Breast epithelium (tissue), 4 donors: ENCODE measurements around the gene CATSPERZ. TPM values are rescaled to one million over a fixed set of nuclear protein-coding genes. Genes with fewer than 3 reads are reported as not detected.
A peak's percentile ranks its signal among the peaks of the same experiment; 100 is the strongest.

ENCODE experiments used
- DNase-seq, 2 donors: peaks; one replicate each; pipeline ENCODE4 v3.0.0-alpha.2; 2019; ENCODE audit warnings: low spot score in 2 of 2
- H3K27ac ChIP-seq, 2 donors: fragments of 200-600 bp; sonication (generic) in 1 of 2; one replicate each; pipeline ENCODE4 v1.5.1; 2016 to 2019; ENCODE audit warnings: mild to moderate bottlenecking in 1 of 2
- H3K27me3 ChIP-seq, 2 donors: fragments of 200-600 bp; sonication (generic) in 1 of 2; one replicate each; pipeline versions ENCODE4 v1.5.1 to v1.6.0; 2017 to 2019; ENCODE audit warnings: control low read depth in 1 of 2, mild to moderate bottlenecking in 1 of 2
- H3K36me3 ChIP-seq: fragments of 200-600 bp; one replicate; pipeline ENCODE4 v1.5.1; 2019
- H3K4me1 ChIP-seq, 2 donors: fragments of 200-600 bp; sonication (generic); one replicate each; pipeline ENCODE4 v1.5.1; 2016 to 2019; ENCODE audit warnings: control low read depth in 1 of 2
- H3K4me3 ChIP-seq, 3 donors: fragments of 200-600 bp; sonication (generic); 1 replicate in 2 of 3; 2 replicates in 1 of 3; pipeline ENCODE4 v1.5.1; 2016 to 2019; ENCODE audit warnings: mild to moderate bottlenecking in 3 of 3, moderate library complexity in 2 of 3
- H3K9me3 ChIP-seq, 2 donors: fragments of 200-600 bp; sonication (generic) in 1 of 2; one replicate each; pipeline ENCODE4 v1.5.1; 2016 to 2019; ENCODE audit warnings: control low read depth in 1 of 2
- CTCF ChIP-seq, 3 donors: fragments of 450-650 bp; IDR thresholded peaks; one replicate each; pipeline ENCODE4 v1.5.1; 2016 to 2017; ENCODE audit warnings: antibody characterized with exemption in 3 of 3, mild to moderate bottlenecking in 3 of 3, moderate library complexity in 3 of 3
- POLR2A ChIP-seq: fragments of 450-650 bp; IDR thresholded peaks from one replicate; pipeline ENCODE4 v1.6.1; 2016; ENCODE audit warnings: antibody characterized with exemption, mild to moderate bottlenecking, moderate library complexity
- POLR2AphosphoS5 ChIP-seq, 3 donors: sonication (generic); formaldehyde crosslinking; IDR thresholded peaks; one replicate each; pipeline ENCODE4 v1.6.1; 2017; ENCODE audit warnings: antibody characterized with exemption in 3 of 3
- intact Hi-C: fragments of 100-400 bp; cut with DNase I; formaldehyde crosslinking; loops from one replicate; pipeline ENCODE4 v1.15.1; 2023; ENCODE audit warnings: low total_unique reads
- total RNA-seq, 3 donors: library from RNA; depleted of rRNA; stranded (reverse); fragments of >200 nt; gene quantifications; one replicate each; pipeline ENCODE4 v1.1.0, GENCODE V29; 2016

CATSPERZ gene
- total RNA-seq, 3 donors from 2014 or later: 1.8 TPM; not detected in 2

GRCh38 chr11:64275031-64275800, 24.9 kb upstream of the CATSPERZ start:
- intact Hi-C loops: loop anchor here (10.0 kb wide), 1 partner anchor 2000 kb away; the partner anchor contains the start of gene SCGB2A2
- Histone ChIP-seq H3K4me3 (no peak overlapping the region), H3K9me3 (no peaks in the 10 kb centered on the region), H3K27ac (no peak overlapping the region), H3K27me3 (no peaks in the 10 kb centered on the region), H3K36me3 (no peaks in the 10 kb centered on the region), H3K4me1 (peaks cover 0 to 8% of the 10 kb centered on the region in 2 donors)
- TF ChIP-seq POLR2A (no peak), POLR2AphosphoS5 (IDR thresholded peaks at IDR 0.05) (no peak), CTCF (IDR thresholded peaks at IDR 0.05) (no peak)
- no peak for DNase-seq

GRCh38 chr11:64275841-64276240, 24.3 kb upstream of the CATSPERZ start:
- peaks cover 0 to 8% of the 10 kb centered on the region in 2 donors for H3K4me1 ChIP-seq
- no peak overlapping the region for H3K27ac ChIP-seq
- DNase-seq: no peak
- no peaks in the 10 kb centered on the region for H3K27me3 ChIP-seq
- no peak overlapping the region for H3K4me3 ChIP-seq
- H3K36me3 ChIP-seq: no peaks in the 10 kb centered on the region
- no peaks in the 10 kb centered on the region for H3K9me3 ChIP-seq
- TF ChIP-seq CTCF (IDR thresholded peaks at IDR 0.05) (no peak), POLR2AphosphoS5 (IDR thresholded peaks at IDR 0.05) (no peak), POLR2A (no peak)
- intact Hi-C loops: loop anchor here (10.0 kb wide), 1 partner anchor 2001 kb away; the partner anchor contains the start of gene SCGB2A2

GRCh38 chr11:64276653-64277431, 23.3 kb upstream of the CATSPERZ start:
- TF ChIP-seq POLR2AphosphoS5 (IDR thresholded peaks at IDR 0.05): no peak
- no peak for TF ChIP-seq CTCF (IDR thresholded peaks at IDR 0.05)
- no peak for TF ChIP-seq POLR2A
- Histone ChIP-seq H3K36me3 (no peaks in the 10 kb centered on the region), H3K27ac (peak overlapping the region in 1 of 2 donors; percentile 3), H3K9me3 (no peaks in the 10 kb centered on the region), H3K4me1 (peaks cover 0 to 5% of the 10 kb centered on the region in 2 donors), H3K4me3 (no peak overlapping the region), H3K27me3 (no peaks in the 10 kb centered on the region)
- intact Hi-C loops: loop anchor here (10.0 kb wide), 1 partner anchor 2002 kb away; the partner anchor contains the start of gene SCGB2A2
- no peak for DNase-seq

GRCh38 chr11:64278576-64279190, 21.5 kb upstream of the CATSPERZ start:
- Histone ChIP-seq H3K36me3 (no peaks in the 10 kb centered on the region), H3K27ac (no peak overlapping the region), H3K4me1 (peaks cover 0 to 8% of the 10 kb centered on the region in 2 donors), H3K4me3 (no peak overlapping the region), H3K27me3 (no peaks in the 10 kb centered on the region), H3K9me3 (no peaks in the 10 kb centered on the region)
- DNase-seq: no peak
- TF ChIP-seq CTCF (IDR thresholded peaks at IDR 0.05) (no peak), POLR2A (no peak), POLR2AphosphoS5 (IDR thresholded peaks at IDR 0.05) (no peak)
- intact Hi-C loops: loop anchor here (10.0 kb wide), 1 partner anchor 2004 kb away; the partner anchor contains the start of gene SCGB2A2
